Measurements from ENCODE around the gene CORO2B. TPM values are rescaled to one million over a fixed set of nuclear protein-coding genes. Genes with fewer than 3 reads are reported as not detected.
A peak's percentile ranks its signal among the peaks of the same experiment; 100 is the strongest.

The CORO2B gene
- total and polyA plus RNA-seq, 10 donors: 0.93 to 8.8 (median 3.6) TPM

DNA sequence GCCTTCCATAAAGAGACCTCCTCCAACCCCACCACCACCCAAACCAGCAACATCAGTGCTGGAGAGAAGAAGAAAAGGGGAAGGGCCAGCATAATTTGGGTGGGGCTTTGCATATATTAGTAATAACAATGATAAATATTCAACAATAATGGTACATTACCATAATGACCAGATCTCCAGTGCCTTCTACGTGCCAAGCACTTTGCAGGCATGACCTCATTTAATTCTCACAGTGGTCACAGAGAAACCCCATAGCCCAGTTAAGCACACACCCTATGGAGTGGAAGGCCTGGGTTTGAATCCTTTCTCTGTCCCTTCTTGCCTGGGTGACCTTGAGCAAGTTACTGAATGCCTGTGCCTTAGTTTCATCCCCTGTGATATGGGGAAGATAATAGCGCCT, 49.2 kb downstream of the CORO2B start:
- intact Hi-C loops (cut with DNase I; ENCODE audit: low total_unique reads): no loop called here
- Histone ChIP-seq H3K27me3 (replicated peaks in 1 of 7) (peaks cover 0 to 6% (median 0%) of the 10 kb centered on the region in 7 donors), H3K4me1 (peaks cover 0 to 49% (median 26%) of the 10 kb centered on the region in 6 donors), H3K4me3 (no peak overlapping the region), H3K27ac (no peak overlapping the region), H3K36me3 (no peaks in the 10 kb centered on the region), H3K9me3 (no peaks in the 10 kb centered on the region)
- 90 to 100% (median 95%) methylated on average over 2 of the region's 2 CpGs for WGBS, 5 donors
- TF ChIP-seq POLR2A (IDR thresholded peaks at IDR 0.05) (no peak), POLR2AphosphoS5 (IDR thresholded peaks at IDR 0.05) (no peak)
- TF ChIP-seq, protein P1, sequence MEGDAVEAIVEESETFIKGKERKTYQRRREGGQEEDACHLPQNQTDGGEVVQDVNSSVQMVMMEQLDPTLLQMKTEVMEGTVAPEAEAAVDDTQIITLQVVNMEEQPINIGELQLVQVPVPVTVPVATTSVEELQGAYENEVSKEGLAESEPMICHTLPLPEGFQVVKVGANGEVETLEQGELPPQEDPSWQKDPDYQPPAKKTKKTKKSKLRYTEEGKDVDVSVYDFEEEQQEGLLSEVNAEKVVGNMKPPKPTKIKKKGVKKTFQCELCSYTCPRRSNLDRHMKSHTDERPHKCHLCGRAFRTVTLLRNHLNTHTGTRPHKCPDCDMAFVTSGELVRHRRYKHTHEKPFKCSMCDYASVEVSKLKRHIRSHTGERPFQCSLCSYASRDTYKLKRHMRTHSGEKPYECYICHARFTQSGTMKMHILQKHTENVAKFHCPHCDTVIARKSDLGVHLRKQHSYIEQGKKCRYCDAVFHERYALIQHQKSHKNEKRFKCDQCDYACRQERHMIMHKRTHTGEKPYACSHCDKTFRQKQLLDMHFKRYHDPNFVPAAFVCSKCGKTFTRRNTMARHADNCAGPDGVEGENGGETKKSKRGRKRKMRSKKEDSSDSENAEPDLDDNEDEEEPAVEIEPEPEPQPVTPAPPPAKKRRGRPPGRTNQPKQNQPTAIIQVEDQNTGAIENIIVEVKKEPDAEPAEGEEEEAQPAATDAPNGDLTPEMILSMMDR (IDR thresholded peaks at IDR 0.05 in 8 of 11, conservative IDR thresholded peaks at IDR 0.05 in 3 of 11): no peak
- DNase-seq: no peak

DNA sequence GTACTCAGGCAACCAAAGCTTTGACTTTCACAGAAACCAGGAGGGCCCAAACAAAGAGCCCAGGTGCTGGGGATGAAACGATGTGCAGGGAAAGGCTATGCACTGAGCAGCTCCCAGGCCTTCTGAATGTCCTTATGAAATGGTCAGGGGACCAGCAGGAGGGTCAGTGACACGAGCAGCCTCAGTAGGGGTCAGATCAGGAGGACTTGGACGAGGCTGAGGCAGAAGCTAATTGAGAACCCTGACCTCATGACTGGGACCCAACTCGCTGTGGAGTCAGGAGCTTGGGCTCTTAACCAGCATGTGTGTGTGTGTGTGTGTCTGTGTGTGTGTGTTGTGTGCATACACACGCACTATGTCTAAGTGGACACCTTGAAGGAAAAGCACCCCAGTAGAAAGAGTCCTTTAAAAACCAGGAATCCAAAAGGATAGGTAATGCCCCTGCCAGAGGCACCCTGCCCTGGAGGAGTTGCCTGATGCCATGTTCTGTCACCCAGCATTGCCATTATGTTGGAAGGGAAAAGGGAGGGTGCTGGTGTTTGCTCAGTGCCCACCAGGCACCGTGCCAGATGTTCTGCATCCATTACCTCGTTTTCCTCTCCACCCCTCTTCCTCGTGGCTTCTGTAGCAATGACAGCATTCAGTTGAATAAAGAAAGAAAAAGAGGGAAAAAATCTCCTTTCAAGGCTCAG, 50.9 kb downstream of the CORO2B start:
- no peaks in the 10 kb centered on the region for H3K36me3 ChIP-seq
- H3K4me3 ChIP-seq: no peak overlapping the region
- intact Hi-C loops (cut with DNase I; ENCODE audit: low total_unique reads): no loop called here

DNA sequence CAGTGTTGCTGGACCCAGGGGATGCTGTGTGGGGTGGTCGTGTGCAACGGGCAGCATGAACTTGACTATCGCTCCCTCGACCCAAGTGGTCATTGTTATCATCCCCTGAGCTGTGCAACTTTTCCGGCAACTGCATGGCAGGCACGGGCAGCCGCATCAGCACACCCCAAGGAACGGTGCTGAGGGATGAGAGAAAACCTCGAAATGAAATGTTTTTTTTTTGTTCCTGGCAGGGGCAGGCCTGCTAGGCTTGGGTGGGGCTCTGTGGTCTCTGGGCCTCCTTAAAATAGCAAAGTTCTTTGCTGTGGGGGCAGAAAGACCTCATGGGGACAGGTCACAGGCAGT, 51.4 kb downstream of the CORO2B start:
- H3K9me3 ChIP-seq: no peaks in the 10 kb centered on the region
- no peak overlapping the region for H3K4me3 ChIP-seq
- H3K36me3 ChIP-seq: no peaks in the 10 kb centered on the region
- H3K27ac ChIP-seq: peak overlapping the region in 4 of 8 donors; percentile 40 to 81 (median 64)
- peaks cover 5 to 71% (median 46%) of the 10 kb centered on the region in 6 donors for H3K4me1 ChIP-seq
- peak in 2 of 3 donors; percentile 17 to 47 for TF ChIP-seq POLR2AphosphoS5 (IDR thresholded peaks at IDR 0.05)
- TF ChIP-seq, protein P1 (IDR thresholded peaks at IDR 0.05 in 8 of 11, conservative IDR thresholded peaks at IDR 0.05 in 3 of 11): no peak
- no peaks in the 10 kb centered on the region for H3K27me3 ChIP-seq (replicated peaks in 1 of 7)
- intact Hi-C loops (cut with DNase I; ENCODE audit: low total_unique reads): no loop called here
- WGBS, 5 donors: 67 to 77% (median 68%) methylated on average over 9 of the region's 9 CpGs
- peak; percentile 54 for DNase-seq

More for the DNA sequence above, 50.9 kb downstream of the CORO2B start:
- no peak for DNase-seq
- TF ChIP-seq POLR2A (IDR thresholded peaks at IDR 0.05) (no peak), POLR2AphosphoS5 (IDR thresholded peaks at IDR 0.05) (no peak)
- TF ChIP-seq, protein P1 (IDR thresholded peaks at IDR 0.05 in 8 of 11, conservative IDR thresholded peaks at IDR 0.05 in 3 of 11): no peak
- Histone ChIP-seq H3K27me3 (replicated peaks in 1 of 7) (no peaks in the 10 kb centered on the region), H3K27ac (peak overlapping the region in 3 of 8 donors; percentile 57 to 81 (median 70)), H3K9me3 (no peaks in the 10 kb centered on the region), H3K4me1 (peaks cover under 1 to 66% (median 40%) of the 10 kb centered on the region in 6 donors)
- WGBS, 5 donors: 41 to 64% (median 58%) methylated on average over 8 of the region's 8 CpGs

DNA sequence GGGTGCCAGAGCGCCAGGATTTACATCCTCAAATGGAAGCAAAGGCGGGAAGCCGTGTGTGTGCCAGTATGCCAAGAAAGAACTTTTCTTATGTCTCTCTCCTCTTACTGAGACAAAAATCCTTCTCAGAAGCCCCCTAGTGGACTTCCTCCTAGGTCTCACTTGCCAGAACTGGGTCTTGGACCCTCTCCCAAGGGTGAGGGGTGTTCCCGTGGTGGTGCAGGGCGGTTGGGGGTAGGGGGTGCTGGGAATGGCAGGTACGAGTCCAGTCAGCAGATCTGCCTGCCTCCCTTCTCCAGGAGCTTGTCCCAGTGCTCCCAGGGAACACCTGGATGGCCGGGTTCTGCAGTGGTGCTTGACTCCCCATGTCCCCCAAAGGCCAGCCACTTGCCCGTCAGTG, 52.0 kb downstream of the CORO2B start:
- WGBS, 5 donors: 90 to 95% (median 92%) methylated on average over 8 of the region's 8 CpGs

More for the DNA sequence above, 52.0 kb downstream of the CORO2B start:
- intact Hi-C loops (cut with DNase I; ENCODE audit: low total_unique reads): no loop called here
- peak overlapping the region in 4 of 8 donors; percentile 40 to 81 (median 64) for H3K27ac ChIP-seq
- H3K4me1 ChIP-seq: peaks cover 5 to 78% (median 48%) of the 10 kb centered on the region in 6 donors
- no peaks in the 10 kb centered on the region for H3K36me3 ChIP-seq
- no peak overlapping the region for H3K4me3 ChIP-seq
- TF ChIP-seq POLR2A (IDR thresholded peaks at IDR 0.05): no peak
- TF ChIP-seq, protein P1 (IDR thresholded peaks at IDR 0.05 in 8 of 11, conservative IDR thresholded peaks at IDR 0.05 in 3 of 11): no peak
- no peak for TF ChIP-seq POLR2AphosphoS5 (IDR thresholded peaks at IDR 0.05)
- DNase-seq: peak; percentile 64
- no peaks in the 10 kb centered on the region for H3K9me3 ChIP-seq
- no peaks in the 10 kb centered on the region for H3K27me3 ChIP-seq (replicated peaks in 1 of 7)
